K562 (cell line): ENCODE results near the gene RUNDC3A. TPM values are rescaled to one million over a fixed set of nuclear protein-coding genes. Genes with fewer than 3 reads are reported as not detected.
A peak's percentile ranks its signal among the peaks of the same experiment; 100 is the strongest.

Source experiments
- AFF1 ChIP-seq, 2 experiments: fragments of 450-650 bp; IDR thresholded peaks; 2 replicates each; pipeline ENCODE4 v1.6.1; 2018; ENCODE audit warnings: mild to moderate bottlenecking in 2 of 2, low read depth in 1 of 2; ENCODE audit not compliant: partially characterized antibody in 2 of 2
- CBFB ChIP-seq: sonication (generic); formaldehyde crosslinking; IDR thresholded peaks from 2 replicates; pipeline ENCODE4 v1.4.0; 2020; ENCODE audit warnings: mild to moderate bottlenecking, missing genetic modification reagents
- DIDO1 ChIP-seq: fragments of 450-650 bp; IDR thresholded peaks from 2 replicates; pipeline ENCODE4 v1.6.1; 2016; ENCODE audit warnings: low read depth, missing biosample characterization, missing genetic modification characterization
- DNMT1 ChIP-seq: fragments of 450-650 bp; IDR thresholded peaks from 2 replicates; pipeline ENCODE4 v1.6.1; 2016; ENCODE audit warnings: antibody characterized with exemption, mild to moderate bottlenecking
- EGR1 ChIP-seq: fragments of 450-650 bp; conservative IDR thresholded peaks from 2 replicates; pipeline ENCODE4 v1.6.1; 2017; ENCODE audit warnings: mild to moderate bottlenecking
- FOSL1 ChIP-seq: fragments of 200-800 bp; sonication (Bioruptor generic); conservative IDR thresholded peaks from 2 replicates; pipeline ENCODE4 v1.6.1; 2016; ENCODE audit warnings: missing genetic modification characterization, missing compliant biosample characterization
- GABPB1 ChIP-seq: sonication (generic); formaldehyde crosslinking; IDR thresholded peaks from 2 replicates; pipeline ENCODE4 v1.8.0; 2022; ENCODE audit warnings: mild to moderate bottlenecking, missing genetic modification reagents
- GMEB1 ChIP-seq: fragments of 250-450 bp; sonication (Bioruptor Pico); IDR thresholded peaks from 2 replicates; pipeline ENCODE4 v1.4.0; 2020; ENCODE audit warnings: mild to moderate bottlenecking
- HCFC1 ChIP-seq: IDR thresholded peaks from 2 replicates; pipeline ENCODE4 v1.6.1; 2012; ENCODE audit warnings: low read depth, low read length, improper control_type of control experiment
- IRF9 ChIP-seq: fragments of 450-650 bp; IDR thresholded peaks from 2 replicates; pipeline ENCODE4 v1.6.1; 2016; ENCODE audit warnings: missing biosample characterization, missing genetic modification characterization
- JUND ChIP-seq, 2 experiments: IDR thresholded peaks; 2 replicates in 1 of 2; 3 replicates in 1 of 2; pipeline ENCODE4 v1.6.1; 2011; ENCODE audit warnings: borderline replicate concordance in 2 of 2, low read depth in 2 of 2, low read length in 2 of 2, improper control_type of control experiment in 1 of 2, missing biosample characterization in 1 of 2, missing genetic modification characterization in 1 of 2, missing genetic modification reagents in 1 of 2
- KAT7 ChIP-seq: sonication (generic); formaldehyde crosslinking; IDR thresholded peaks from 2 replicates; pipeline ENCODE4 v1.8.0; 2022; ENCODE audit warnings: missing genetic modification reagents, mild to moderate bottlenecking, borderline replicate concordance
- MLLT1 ChIP-seq, 2 experiments: fragments of 450-650 bp; IDR thresholded peaks; 2 replicates each; pipeline ENCODE4 v1.6.1; 2016
- MTA3 ChIP-seq: fragments of 450-650 bp; formaldehyde crosslinking; IDR thresholded peaks from 2 replicates; pipeline ENCODE4 v1.6.1; 2017; ENCODE audit warnings: mild to moderate bottlenecking, borderline replicate concordance
- PCBP1 ChIP-seq: fragments of 200-400 bp; formaldehyde crosslinking; IDR thresholded peaks from 2 replicates; pipeline ENCODE4 v1.6.1; 2018; ENCODE audit warnings: mild to moderate bottlenecking, low read depth, low read length; ENCODE audit not compliant: poor library complexity, severe bottlenecking
- POLR3G ChIP-seq: IDR thresholded peaks from 2 replicates; pipeline ENCODE4 v1.6.1; 2011; ENCODE audit not compliant: insufficient read length, insufficient replicate concordance; ENCODE audit errors: extremely low read depth
- SIN3B ChIP-seq: fragments of 450-650 bp; IDR thresholded peaks from 2 replicates; pipeline ENCODE4 v1.6.1; 2017; ENCODE audit warnings: low read depth, mild to moderate bottlenecking, moderate library complexity
- SMARCA5 ChIP-seq: fragments of 450-650 bp; IDR thresholded peaks from 2 replicates; pipeline ENCODE4 v1.6.1; 2016
- TCFL5 ChIP-seq: fragments of 250-450 bp; sonication (Bioruptor Pico); conservative IDR thresholded peaks from 2 replicates; pipeline ENCODE4 v1.6.1; 2021; ENCODE audit warnings: mild to moderate bottlenecking, moderate library complexity, matching md5 sums
- ZNF174 ChIP-seq: fragments of 250-450 bp; sonication (Bioruptor Pico); IDR thresholded peaks from 2 replicates; pipeline ENCODE4 v1.4.0; 2020; ENCODE audit warnings: mild to moderate bottlenecking
- ZNF766 ChIP-seq: fragments of 200-800 bp; sonication (Bioruptor generic); conservative IDR thresholded peaks from 2 replicates; pipeline ENCODE4 v1.6.1; 2016; ENCODE audit warnings: missing genetic modification characterization, missing compliant biosample characterization
- polyA plus RNA-seq, 8 experiments: library from polyadenylated mRNA; depleted of rRNA in 4 of 8; stranded (reverse) in 5 of 8; unstranded in 3 of 8; fragments of >200 nt; fragmentation: Nextera tagmentation in 2 of 8; fragmentation: Illumina TruSeq in 1 of 8; extraction: Ambion mirVana in 2 of 8; extraction: Trizol in 1 of 8; gene quantifications; 2 replicates each; pipeline versions ENCODE4 v1.2.1 to v1.2.3, GENCODE V29; 2011 to 2014; ENCODE audit warnings: inconsistent platforms in 1 of 8, missing spikeins in 1 of 8
- total RNA-seq, 7 experiments: library from RNA; depleted of rRNA in 6 of 7; stranded (reverse); fragments of >200 nt in 6 of 7; fragmentation: Illumina TruSeq in 2 of 7; extraction: Trizol in 2 of 7; gene quantifications; 2 replicates each; pipeline versions ENCODE4 v1.2.1 to v1.2.3, GENCODE V29; 2011 to 2021; ENCODE audit warnings: low replicate concordance in 1 of 7

RUNDC3A gene
- total and polyA plus RNA-seq, 9 of the 15 experiments (the other 6 are each of a cell fraction or from before 2014, with no cell fraction given): not detected

DNA sequence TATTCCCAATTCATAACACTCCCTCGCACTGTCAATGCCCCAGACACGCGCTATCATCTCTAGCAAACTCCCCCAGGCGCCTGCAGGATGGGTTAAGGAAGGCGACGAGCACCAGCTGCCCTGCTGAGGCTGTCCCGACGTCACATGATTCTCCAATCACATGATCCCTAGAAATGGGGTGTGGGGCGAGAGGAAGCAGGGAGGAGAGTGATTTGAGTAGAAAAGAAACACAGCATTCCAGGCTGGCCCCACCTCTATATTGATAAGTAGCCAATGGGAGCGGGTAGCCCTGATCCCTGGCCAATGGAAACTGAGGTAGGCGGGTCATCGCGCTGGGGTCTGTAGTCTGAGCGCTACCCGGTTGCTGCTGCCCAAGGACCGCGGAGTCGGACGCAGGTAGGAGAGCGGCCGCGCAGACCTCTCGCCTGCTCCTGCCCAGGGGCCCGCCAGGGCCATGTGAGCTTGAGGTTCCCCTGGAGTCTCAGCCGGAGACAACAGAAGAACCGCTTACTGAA lies 36.6 kb downstream of the RUNDC3A start, which contains the start of gene GRN (continued):
- no peak for TF ChIP-seq PCBP1
- TF ChIP-seq SIN3B: peak; percentile 91
- TF ChIP-seq SMARCA5: no peak
- peak; percentile 69; the same call in 1 of the 2 replicates for TF ChIP-seq ZNF766 (CRISPR knock-in tag)
- TF ChIP-seq GMEB1 (CRISPR knock-in tag): no peak
- peak in 1 of 2 experiments; percentile 84 for TF ChIP-seq AFF1 (IDR thresholded peaks at IDR 0.05; ENCODE audit: low read depth in 1 of 2, partially characterized antibody in 2 of 2)
- TF ChIP-seq POLR3G: no peak
- peak; percentile 44; the same call in 1 of the 2 replicates for TF ChIP-seq JUND (IDR thresholded peaks at IDR 0.05; ENCODE audit: borderline replicate concordance, low read depth, low read length)
- TF ChIP-seq JUND (tag; IDR thresholded peaks at IDR 0.05; ENCODE audit: borderline replicate concordance, low read depth, low read length): no peak
- no peak for TF ChIP-seq DIDO1 (tag)
- no peak for TF ChIP-seq CBFB (CRISPR knock-in tag)
- peak; percentile 59; the same call in 1 of the 2 replicates for TF ChIP-seq MTA3
- TF ChIP-seq IRF9 (tag): no peak
- TF ChIP-seq HCFC1: peak; percentile 73
- no peak; the same call in 1 of the 2 replicates for TF ChIP-seq GABPB1 (CRISPR knock-in tag)
- no peak for TF ChIP-seq MLLT1 (IDR thresholded peaks at IDR 0.05)
- no peak for TF ChIP-seq KAT7 (CRISPR knock-in tag)
- TF ChIP-seq FOSL1 (tag): no peak
- no peak for TF ChIP-seq ZNF174
- TF ChIP-seq TCFL5 (CRISPR knock-in tag): no peak
- no peak for TF ChIP-seq EGR1
- TF ChIP-seq DNMT1: no peak
